ENCODE data around the gene FOXRED2. TPM values are rescaled to one million over a fixed set of nuclear protein-coding genes. Genes with fewer than 3 reads are reported as not detected.

The FOXRED2 gene
- total RNA-seq, 4 donors from 2014 or later = 4.6 to 7.5 (median 6.0) TPM

GRCh38 chr22:36510966-36511881, 4.4 kb upstream of the FOXRED2 start:
- no peak for TF ChIP-seq CTCF (IDR thresholded peaks at IDR 0.05; ENCODE audit: low read depth)

- no peak for TF ChIP-seq CTCF (IDR thresholded peaks at IDR 0.05; ENCODE audit: low read depth)
These were observed 3.5 kb upstream of the FOXRED2 start for GRCh38 chr22:36510384-36510783.

- TF ChIP-seq CTCF (IDR thresholded peaks at IDR 0.05; ENCODE audit: low read depth) = no peak
These were observed 724 bp upstream of the FOXRED2 start for GRCh38 chr22:36507518-36508010.

- no peak for TF ChIP-seq CTCF (IDR thresholded peaks at IDR 0.05; ENCODE audit: low read depth)
These were observed 723 bp downstream of the FOXRED2 start for GRCh38 chr22:36505998-36506635.

DNA sequence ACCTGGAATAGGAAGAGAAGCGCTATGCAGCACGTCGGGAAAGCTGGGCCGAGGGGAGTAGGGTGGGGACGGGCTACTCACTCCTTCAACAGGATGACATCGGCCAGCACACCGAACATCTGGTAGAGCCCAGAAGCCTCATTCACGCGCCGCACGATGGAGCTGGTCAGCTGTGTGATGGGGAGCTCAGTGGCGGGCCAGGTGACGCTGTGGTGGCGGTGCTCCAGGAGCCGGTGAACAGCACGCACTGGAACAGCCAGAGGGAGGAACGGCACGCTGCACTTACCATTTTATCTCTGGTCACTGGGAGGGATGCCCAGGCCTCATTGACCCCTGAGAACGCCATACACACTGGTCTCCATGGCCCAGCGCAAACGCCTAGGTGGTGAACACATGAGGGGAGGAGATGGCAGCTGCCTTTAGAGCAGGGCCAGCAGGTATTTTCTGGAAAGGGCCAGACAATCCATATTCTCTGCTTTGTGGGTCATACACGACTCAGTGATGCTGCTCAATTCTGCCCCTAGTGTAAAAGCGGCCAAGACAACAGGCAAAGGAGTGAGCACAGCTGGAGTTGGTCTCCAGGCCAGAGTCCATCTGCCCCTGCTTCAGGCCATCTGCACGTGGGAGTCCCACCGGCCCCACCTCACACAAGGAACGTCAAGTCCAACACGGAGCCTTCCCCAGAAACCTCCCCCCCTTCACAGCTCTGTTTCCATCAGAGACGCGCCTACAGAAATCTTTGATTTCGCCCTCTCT, 8.8 kb downstream of the FOXRED2 start:
- no peak for TF ChIP-seq CTCF (IDR thresholded peaks at IDR 0.05; ENCODE audit: low read depth)

GRCh38 chr22:36493690-36494110, 13.1 kb downstream of the FOXRED2 start:
- TF ChIP-seq CTCF (IDR thresholded peaks at IDR 0.05; ENCODE audit: low read depth) = no peak

Data from subcutaneous adipose tissue (tissue), 4 donors.